IPS-15b (cell line): ENCODE measurements around the gene GLI1.

Source experiments
- H3K27me3 ChIP-seq: one replicate; pipeline ENCODE4 v1.6.1; 2013; ENCODE audit warnings: low read length; ENCODE audit not compliant: control insufficient read depth, insufficient read depth
- H3K36me3 ChIP-seq: one replicate; pipeline ENCODE4 v1.6.1; 2013; ENCODE audit warnings: low read length; ENCODE audit not compliant: control insufficient read depth, insufficient read depth
- H3K4me1 ChIP-seq: one replicate; pipeline ENCODE4 v1.6.1; 2013; ENCODE audit warnings: mild to moderate bottlenecking, low read length; ENCODE audit not compliant: control insufficient read depth, insufficient read depth
- H3K4me3 ChIP-seq: one replicate; pipeline ENCODE4 v1.5.1; 2013; ENCODE audit warnings: low read depth, low read length
- H3K9ac ChIP-seq: one replicate; pipeline ENCODE4 v1.6.1; 2013; ENCODE audit warnings: low read depth, mild to moderate bottlenecking, low read length
- H3K9me3 ChIP-seq: one replicate; pipeline ENCODE4 v1.6.1; 2013; ENCODE audit warnings: mild to moderate bottlenecking, low read length; ENCODE audit not compliant: control insufficient read depth, insufficient read depth

Gene GLI1

DNA sequence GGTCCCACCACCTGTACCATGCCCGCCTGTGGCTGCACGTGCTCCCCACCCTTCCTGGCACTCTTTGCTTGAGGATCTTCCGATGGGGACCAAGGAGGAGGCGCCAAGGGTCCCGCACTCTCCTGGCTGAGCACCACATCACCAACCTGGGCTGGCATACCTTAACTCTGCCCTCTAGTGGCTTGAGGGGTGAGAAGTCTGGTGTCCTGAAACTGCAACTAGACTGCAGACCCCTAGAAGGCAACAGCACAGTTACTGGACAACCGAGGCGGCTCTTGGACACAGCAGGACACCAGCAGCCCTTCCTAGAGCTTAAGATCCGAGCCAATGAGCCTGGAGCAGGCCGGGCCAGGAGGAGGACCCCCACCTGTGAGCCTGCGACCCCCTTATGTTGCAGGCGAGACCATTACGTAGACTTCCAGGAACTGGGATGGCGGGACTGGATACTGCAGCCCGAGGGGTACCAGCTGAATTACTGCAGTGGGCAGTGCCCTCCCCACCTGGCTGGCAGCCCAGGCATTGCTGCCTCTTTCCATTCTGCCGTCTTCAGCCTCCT is 3.4 kb upstream of the GLI1 start:
- peaks cover 22% of the 10 kb centered on the region for H3K4me1 ChIP-seq
- no peak overlapping the region for H3K9ac ChIP-seq
- no peaks in the 10 kb centered on the region for H3K36me3 ChIP-seq
- no peaks in the 10 kb centered on the region for H3K27me3 ChIP-seq
- H3K4me3 ChIP-seq = peak overlapping the region; percentile 56
- no peaks in the 10 kb centered on the region for H3K9me3 ChIP-seq

DNA sequence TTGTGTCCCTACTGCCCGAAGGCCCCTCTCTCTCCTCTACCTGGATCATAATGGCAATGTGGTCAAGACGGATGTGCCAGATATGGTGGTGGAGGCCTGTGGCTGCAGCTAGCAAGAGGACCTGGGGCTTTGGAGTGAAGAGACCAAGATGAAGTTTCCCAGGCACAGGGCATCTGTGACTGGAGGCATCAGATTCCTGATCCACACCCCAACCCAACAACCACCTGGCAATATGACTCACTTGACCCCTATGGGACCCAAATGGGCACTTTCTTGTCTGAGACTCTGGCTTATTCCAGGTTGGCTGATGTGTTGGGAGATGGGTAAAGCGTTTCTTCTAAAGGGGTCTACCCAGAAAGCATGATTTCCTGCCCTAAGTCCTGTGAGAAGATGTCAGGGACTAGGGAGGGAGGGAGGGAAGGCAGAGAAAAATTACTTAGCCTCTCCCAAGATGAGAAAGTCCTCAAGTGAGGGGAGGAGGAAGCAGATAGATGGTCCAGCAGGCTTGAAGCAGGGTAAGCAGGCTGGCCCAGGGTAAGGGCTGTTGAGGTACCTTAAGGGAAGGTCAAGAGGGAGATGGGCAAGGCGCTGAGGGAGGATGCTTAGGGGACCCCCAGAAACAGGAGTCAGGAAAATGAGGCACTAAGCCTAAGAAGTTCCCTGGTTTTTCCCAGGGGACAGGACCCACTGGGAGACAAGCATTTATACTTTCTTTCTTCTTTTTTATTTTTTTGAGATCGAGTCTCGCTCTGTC is 2.7 kb upstream of the GLI1 start:
- peaks cover 22% of the 10 kb centered on the region for H3K4me1 ChIP-seq
- no peaks in the 10 kb centered on the region for H3K36me3 ChIP-seq
- no peaks in the 10 kb centered on the region for H3K9me3 ChIP-seq
- peak overlapping the region; percentile 21 for H3K4me3 ChIP-seq
- no peaks in the 10 kb centered on the region for H3K27me3 ChIP-seq
- no peak overlapping the region for H3K9ac ChIP-seq

DNA sequence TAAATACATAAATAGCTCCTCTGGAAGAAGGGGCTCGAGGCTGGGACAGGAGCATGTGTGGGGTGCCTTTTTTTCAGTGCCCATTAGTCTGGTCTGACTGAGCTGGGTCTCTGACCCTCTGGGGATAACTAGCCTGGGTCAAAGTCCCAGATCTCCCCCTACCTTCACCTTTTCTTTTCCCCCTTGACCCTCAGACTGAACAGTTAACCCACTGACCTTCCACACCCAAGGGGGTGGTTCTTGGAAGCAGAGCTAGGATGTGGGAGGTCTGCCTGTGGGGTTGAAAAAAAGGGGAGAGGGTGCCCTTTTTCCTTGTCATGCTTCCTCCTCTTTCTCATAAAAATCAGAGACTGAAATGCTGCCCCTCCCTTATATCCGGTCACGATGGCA is 925 bp upstream of the GLI1 start:
- no peaks in the 10 kb centered on the region for H3K27me3 ChIP-seq
- H3K36me3 ChIP-seq = no peaks in the 10 kb centered on the region
- H3K4me1 ChIP-seq = peaks cover 20% of the 10 kb centered on the region
- peak overlapping the region; percentile 71 for H3K4me3 ChIP-seq
- H3K9ac ChIP-seq = peak overlapping the region; percentile 24
- no peaks in the 10 kb centered on the region for H3K9me3 ChIP-seq

DNA sequence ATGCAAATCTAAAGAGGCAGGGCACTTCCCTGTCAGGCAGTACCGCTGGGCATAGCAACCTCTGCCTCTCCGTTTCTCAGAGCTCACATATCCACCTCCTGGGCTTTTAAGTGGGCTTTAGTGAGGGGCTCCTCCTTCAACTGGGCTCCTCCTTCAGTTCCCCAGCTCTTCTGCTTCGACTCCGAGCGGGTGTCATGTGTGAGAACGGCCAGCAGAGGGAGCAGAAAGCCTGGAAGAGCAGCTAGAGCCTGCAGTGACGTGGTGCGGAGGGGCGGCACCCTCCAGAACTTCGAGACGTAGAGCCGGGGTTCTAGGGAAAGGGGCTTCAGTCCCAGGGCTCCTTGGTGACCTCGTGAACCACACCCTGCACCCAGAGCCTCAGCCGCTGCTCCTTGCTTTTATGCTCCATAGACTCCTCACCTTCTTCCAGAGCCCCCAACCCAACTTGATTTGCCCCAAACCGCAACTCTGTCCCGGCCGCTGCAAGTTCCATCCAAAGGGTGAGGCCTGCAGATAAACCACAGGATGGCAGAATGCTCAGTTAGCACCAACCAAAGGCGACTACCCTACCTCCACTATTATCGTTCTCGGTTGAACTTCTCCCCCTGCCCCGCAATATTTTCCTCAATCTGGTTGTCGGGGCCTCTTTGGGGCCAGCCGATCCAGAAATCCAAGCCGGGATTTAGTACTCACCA is 383 bp upstream of the GLI1 start:
- Histone ChIP-seq H3K9me3 (no peaks in the 10 kb centered on the region), H3K27me3 (no peaks in the 10 kb centered on the region), H3K4me3 (peak overlapping the region; percentile 71), H3K9ac (peak overlapping the region; percentile 41), H3K4me1 (peaks cover 20% of the 10 kb centered on the region), H3K36me3 (no peaks in the 10 kb centered on the region)

DNA sequence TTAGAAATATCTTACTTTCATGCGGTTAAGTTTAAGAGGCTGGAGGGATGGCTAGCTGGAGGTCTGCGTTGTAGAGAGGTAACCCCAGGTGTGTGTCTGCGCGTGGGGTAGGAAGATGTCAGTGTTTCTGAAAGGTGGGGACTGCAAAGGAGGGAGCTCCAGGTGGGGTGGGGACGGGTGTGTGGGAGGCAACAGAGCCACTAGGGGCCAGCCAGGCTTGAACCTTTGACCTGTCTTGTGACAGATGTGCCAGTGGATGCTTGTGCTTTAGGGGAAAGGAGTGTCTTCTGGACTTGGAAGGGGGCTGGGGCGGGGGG is 841 bp downstream of the GLI1 start:
- no peaks in the 10 kb centered on the region for H3K9me3 ChIP-seq
- H3K9ac ChIP-seq = peak overlapping the region; percentile 9
- H3K36me3 ChIP-seq = no peaks in the 10 kb centered on the region
- H3K27me3 ChIP-seq = no peaks in the 10 kb centered on the region
- peaks cover 15% of the 10 kb centered on the region for H3K4me1 ChIP-seq
- peak overlapping the region; percentile 71 for H3K4me3 ChIP-seq

DNA sequence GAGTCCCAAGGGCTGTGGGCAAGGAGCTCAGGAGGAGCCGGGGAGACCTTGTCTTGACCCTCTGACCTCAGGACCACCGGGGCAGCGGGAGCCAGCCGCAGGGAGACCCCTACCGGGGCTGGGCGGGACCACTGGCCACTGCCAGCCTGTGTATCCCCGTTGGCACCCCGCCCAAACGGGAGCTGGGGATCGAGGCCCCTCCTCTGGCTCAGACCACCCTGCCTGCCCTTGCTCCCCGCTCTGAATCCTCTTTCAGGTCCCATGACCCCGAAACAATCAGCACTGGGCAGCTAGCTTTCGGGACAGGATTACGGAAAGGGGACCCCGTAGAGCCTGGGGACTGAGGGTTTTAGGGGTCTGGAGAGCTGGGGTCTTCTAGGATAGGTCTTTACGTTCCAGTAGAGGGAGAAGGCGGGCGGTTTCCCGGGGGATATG is 1.3 kb downstream of the GLI1 start:
- Histone ChIP-seq H3K9ac (peak overlapping the region; percentile 74), H3K4me1 (peaks cover 13% of the 10 kb centered on the region), H3K9me3 (no peaks in the 10 kb centered on the region), H3K36me3 (peaks cover under 1% of the 10 kb centered on the region), H3K27me3 (no peaks in the 10 kb centered on the region), H3K4me3 (peak overlapping the region; percentile 71)

DNA sequence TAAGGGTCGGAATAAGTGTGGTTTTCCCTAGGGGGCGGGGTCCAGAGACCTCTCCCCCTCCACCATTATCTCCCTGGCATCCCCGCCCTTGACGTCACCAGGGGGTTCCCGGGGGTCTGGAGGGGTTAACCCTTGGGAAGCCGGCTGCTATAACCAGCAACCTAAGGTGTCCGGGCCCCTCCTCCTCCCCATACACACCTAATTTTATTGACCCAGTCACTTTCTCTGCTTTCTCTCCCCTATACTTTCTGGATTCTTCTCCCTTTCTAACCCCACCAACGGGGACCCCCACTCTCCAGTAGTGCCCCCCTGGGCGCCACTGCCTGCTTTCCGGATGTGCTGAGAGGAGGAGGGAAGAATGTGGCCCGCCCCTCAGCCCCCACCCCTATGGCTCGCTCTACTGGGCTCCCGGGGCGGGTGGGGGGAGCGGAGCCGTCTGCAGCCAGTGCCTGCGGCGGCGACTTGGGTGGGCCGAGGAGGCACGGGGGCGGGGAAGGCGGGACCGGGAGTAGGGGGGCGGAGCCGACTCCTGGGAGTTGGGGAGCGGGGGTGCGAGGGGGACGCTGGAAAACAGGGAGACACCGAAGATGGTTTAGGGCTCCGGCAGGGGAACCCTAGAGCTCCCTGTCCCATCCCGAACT is 1.8 kb downstream of the GLI1 start:
- peaks cover 11% of the 10 kb centered on the region for H3K4me1 ChIP-seq
- no peaks in the 10 kb centered on the region for H3K27me3 ChIP-seq
- peak overlapping the region; percentile 71 for H3K4me3 ChIP-seq
- peak overlapping the region; percentile 74 for H3K9ac ChIP-seq
- no peaks in the 10 kb centered on the region for H3K9me3 ChIP-seq
- H3K36me3 ChIP-seq = peaks cover 4% of the 10 kb centered on the region

DNA sequence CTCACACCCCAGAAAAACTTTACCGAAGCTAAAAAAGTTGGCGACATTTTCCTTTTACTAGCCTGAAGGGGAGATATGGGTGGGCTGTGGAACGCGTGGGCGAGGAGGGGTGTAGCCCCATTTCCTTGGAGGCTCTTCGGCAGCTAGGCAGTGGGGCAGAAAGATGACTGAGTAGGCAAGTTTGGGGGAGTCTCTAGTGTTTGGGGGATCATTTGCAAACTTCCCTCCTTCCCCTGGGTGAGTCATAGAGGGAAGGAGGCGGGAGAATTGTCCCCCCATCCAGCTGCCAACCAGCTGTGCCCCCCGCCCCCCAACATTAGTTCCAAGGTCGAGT is 2.3 kb downstream of the GLI1 start:
- peak overlapping the region; percentile 71 for H3K4me3 ChIP-seq
- no peaks in the 10 kb centered on the region for H3K9me3 ChIP-seq

DNA sequence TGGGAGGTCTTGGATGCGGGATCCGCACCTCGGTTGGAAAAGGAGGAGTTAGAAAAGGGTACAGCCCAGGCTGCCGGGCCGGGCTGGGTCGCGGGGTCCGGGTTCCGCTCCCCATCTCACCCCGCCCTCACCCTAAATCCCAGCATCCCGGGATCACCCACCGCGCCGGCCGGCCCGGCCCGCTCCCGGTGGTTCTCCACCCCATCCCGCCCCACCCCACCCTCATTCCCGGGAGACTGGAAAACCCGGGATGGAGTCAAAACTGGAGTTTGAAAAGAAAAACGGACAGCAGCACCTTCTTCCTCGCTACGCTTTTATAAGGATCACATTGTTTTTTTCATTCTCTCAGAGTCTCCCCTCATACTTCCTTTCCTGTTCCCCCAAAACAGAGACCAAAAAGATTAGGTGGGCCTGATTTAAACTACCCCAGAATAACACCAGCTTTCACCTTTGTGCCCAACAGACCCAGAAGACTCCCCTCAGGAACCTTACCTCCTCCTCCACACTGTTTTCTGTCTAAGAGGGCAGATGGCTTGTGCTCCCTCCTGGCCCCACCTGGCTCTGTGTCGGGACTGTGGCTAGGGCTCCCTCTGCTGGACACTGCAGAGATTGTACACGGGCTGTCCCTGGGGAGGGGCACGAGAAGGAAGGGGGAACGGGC is 2.8 kb downstream of the GLI1 start:
- no peaks in the 10 kb centered on the region for H3K27me3 ChIP-seq
- no peak overlapping the region for H3K9ac ChIP-seq
- peaks cover 11% of the 10 kb centered on the region for H3K4me1 ChIP-seq
- no peaks in the 10 kb centered on the region for H3K9me3 ChIP-seq
- H3K4me3 ChIP-seq = peak overlapping the region; percentile 71
- peaks cover 4% of the 10 kb centered on the region for H3K36me3 ChIP-seq

More for the DNA sequence above, 2.3 kb downstream of the GLI1 start:
- Histone ChIP-seq H3K9ac (no peak overlapping the region), H3K27me3 (no peaks in the 10 kb centered on the region), H3K4me1 (peaks cover 11% of the 10 kb centered on the region), H3K36me3 (peaks cover 4% of the 10 kb centered on the region)

DNA sequence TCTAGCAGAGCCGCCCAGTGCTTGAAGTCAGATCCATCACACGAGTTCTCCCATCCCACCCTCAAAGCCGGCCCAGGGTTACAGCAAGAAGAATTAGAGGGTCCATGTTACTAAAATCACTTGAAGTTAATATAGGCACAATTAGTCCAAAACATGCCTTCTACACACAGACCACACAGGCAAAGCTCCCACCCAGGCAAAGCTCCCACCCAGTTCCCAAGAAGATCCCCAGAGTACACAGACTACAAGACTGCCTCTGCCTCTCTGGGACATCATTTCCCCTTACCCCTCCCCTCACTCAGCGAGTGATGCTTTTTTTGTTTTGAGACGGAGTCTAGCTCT is 3.3 kb downstream of the GLI1 start:
- Histone ChIP-seq H3K36me3 (peaks cover 4% of the 10 kb centered on the region), H3K4me3 (peak overlapping the region; percentile 15), H3K4me1 (peaks cover 11% of the 10 kb centered on the region), H3K9me3 (no peaks in the 10 kb centered on the region), H3K27me3 (no peaks in the 10 kb centered on the region), H3K9ac (no peak overlapping the region)

DNA sequence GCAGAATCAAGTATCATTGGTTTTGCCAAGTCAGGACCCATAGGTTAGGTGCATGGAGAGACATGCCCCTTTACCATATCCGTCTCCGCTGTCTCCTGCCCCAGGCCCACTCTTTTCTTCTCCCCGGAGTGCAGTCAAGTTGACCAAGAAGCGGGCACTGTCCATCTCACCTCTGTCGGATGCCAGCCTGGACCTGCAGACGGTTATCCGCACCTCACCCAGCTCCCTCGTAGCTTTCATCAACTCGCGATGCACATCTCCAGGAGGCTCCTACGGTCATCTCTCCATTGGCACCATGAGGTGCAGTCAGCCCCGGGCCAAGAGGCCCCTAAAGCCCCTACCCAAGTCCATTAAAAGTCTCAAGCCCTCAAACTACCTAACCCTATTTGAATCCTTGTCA is 5.0 kb downstream of the GLI1 start:
- Histone ChIP-seq H3K4me1 (peaks cover 4% of the 10 kb centered on the region), H3K9ac (no peak overlapping the region), H3K27me3 (no peaks in the 10 kb centered on the region), H3K36me3 (peaks cover 10% of the 10 kb centered on the region), H3K4me3 (no peak overlapping the region), H3K9me3 (no peaks in the 10 kb centered on the region)
